ENCODE results near the gene BMPER. TPM values are rescaled to one million over a fixed set of nuclear protein-coding genes. Genes with fewer than 3 reads are reported as not detected.

BMPER gene
- polyA plus RNA-seq, 3 donors from 2014 or later, result not detected

DNA sequence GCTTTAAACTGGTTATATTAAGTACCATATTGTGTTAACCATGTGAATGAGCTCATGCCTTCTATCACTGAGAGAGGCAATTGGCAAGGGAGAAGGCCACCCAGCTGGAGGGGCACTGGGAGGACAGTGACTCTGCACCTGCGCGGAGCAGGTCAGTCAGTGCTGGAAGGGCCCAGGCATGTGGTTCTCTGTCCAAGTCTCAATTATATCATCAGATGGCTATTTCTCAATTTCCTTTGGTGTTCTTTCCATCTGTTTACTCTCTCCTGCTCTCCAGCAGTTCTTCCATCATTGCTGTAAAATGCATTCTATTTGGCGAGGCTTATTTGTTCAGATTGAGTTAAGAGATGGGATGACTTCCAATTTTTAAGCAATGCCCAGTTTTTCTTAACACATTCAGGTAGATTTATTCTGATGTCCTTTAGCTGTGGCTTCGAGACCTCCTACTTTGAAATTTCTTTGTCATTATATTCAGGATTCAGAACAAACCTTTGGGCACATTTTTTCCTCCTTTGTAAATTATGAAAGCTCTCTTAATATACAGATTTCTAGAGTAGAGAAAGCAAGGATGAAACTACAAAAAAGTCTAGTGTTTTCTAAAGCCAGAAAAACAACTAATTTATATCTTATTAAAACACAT, 159.3 kb downstream of the BMPER start:
- no peaks in the 10 kb centered on the region for H3K9me3 Mint-ChIP-seq
- DNase-seq, result no peak
- H3K36me3 Mint-ChIP-seq, result no peaks in the 10 kb centered on the region
- H3K27ac Mint-ChIP-seq, result no peak overlapping the region
- no peak overlapping the region for H3K4me3 Mint-ChIP-seq
- H3K4me1 Mint-ChIP-seq, result no peaks in the 10 kb centered on the region
- peaks cover 0 to 2% (median 1%) of the 10 kb centered on the region in 3 donors for H3K27me3 Mint-ChIP-seq (ENCODE audit: low read depth in 3 of 3)

DNA sequence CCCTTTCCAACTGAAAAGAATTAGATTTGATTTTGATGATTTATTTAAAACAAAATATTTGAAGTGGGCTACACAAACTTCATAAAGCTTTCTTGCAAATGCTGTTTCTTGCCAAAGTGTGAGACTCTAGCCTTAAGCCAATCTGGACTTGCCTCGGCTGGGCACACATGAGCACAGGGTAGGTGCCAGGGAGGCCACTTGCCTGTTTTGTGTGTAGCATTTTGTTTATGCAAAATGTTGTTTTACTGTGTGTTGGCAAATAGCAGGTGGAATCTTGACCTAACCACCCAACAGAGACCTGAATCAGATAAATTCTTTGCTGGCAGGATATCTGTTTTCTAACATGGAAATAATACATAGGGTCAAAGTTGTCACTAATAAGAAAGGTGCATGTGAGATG, 161.1 kb downstream of the BMPER start:
- Mint-ChIP-seq H3K36me3 (no peaks in the 10 kb centered on the region), H3K27me3 (ENCODE audit: low read depth in 3 of 3) (peaks cover 0 to 2% (median 1%) of the 10 kb centered on the region in 3 donors)

DNA sequence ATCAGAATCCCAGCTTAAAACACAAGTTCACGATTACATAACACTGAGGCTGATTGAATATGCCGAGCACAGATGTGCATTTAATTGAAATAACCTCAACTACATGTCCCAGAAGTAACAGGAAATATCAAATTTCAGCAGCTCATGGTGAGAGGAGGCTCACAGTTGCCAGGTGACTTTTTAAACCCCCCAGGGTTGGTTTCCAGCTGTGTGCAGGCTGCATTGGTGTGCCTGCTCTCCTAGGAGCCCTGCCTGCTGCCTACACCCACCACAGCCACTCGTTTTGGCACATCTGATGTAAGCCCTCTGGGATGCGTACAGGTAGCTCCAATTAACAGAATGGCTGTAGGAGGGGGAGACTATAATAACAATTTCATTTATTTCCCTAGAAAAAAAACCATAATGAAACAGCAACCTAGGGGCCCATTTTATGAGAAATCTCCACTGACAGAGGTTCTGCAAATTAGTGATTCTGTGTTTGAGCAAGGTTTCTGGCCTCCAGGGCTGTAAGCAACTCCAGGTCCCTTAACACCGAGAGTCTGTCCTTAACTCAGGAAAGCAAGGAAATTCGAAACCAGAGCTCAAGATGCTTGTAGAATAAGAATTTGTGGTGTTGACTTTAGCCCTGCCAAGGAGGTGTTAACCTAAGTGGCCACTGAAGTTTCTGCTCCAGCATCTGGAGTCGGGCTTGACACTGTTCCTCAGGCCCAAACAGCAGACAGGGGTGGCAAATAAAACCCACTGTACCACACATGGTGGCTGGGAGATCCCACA, 161.9 kb downstream of the BMPER start:
- Mint-ChIP-seq H3K36me3 (no peaks in the 10 kb centered on the region), H3K27me3 (ENCODE audit: low read depth in 3 of 3) (peaks cover 0 to 2% (median 1%) of the 10 kb centered on the region in 3 donors), H3K27ac (no peak overlapping the region)

More for the DNA sequence above, 161.1 kb downstream of the BMPER start:
- H3K4me1 Mint-ChIP-seq, result no peaks in the 10 kb centered on the region
- no peaks in the 10 kb centered on the region for H3K9me3 Mint-ChIP-seq
- no peak overlapping the region for H3K27ac Mint-ChIP-seq
- no peak for DNase-seq
- no peak overlapping the region for H3K4me3 Mint-ChIP-seq

DNA sequence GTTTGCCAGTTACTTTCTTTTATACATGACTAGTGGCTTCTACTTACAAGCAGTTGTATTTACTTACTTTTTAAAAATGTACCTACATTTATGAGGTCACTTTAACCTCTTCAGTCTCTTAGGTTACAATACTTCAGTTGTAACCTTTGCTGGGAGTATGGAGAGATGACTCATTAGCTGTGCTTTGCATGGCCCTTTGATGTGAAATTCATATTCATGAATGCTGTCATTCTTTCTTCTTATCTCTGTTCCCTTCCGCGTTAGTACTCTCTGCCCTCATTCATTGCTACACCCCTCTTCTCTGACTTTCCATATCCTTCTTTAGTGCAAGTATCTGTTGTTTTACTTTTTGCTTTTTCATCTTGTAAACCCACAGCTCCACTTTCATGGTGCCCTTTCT, 164.3 kb downstream of the BMPER start:
- Mint-ChIP-seq H3K27me3 (ENCODE audit: low read depth in 3 of 3) (peaks cover 0 to 7% (median 1%) of the 10 kb centered on the region in 3 donors), H3K4me1 (no peaks in the 10 kb centered on the region), H3K9me3 (peaks cover 0 to 3% (median 0%) of the 10 kb centered on the region in 6 donors), H3K36me3 (no peaks in the 10 kb centered on the region), H3K4me3 (no peak overlapping the region), H3K27ac (no peak overlapping the region)
- DNase-seq, result no peak

More for the DNA sequence above, 161.9 kb downstream of the BMPER start:
- DNase-seq, result no peak
- Mint-ChIP-seq H3K4me1 (no peaks in the 10 kb centered on the region), H3K4me3 (no peak overlapping the region), H3K9me3 (no peaks in the 10 kb centered on the region)

DNA sequence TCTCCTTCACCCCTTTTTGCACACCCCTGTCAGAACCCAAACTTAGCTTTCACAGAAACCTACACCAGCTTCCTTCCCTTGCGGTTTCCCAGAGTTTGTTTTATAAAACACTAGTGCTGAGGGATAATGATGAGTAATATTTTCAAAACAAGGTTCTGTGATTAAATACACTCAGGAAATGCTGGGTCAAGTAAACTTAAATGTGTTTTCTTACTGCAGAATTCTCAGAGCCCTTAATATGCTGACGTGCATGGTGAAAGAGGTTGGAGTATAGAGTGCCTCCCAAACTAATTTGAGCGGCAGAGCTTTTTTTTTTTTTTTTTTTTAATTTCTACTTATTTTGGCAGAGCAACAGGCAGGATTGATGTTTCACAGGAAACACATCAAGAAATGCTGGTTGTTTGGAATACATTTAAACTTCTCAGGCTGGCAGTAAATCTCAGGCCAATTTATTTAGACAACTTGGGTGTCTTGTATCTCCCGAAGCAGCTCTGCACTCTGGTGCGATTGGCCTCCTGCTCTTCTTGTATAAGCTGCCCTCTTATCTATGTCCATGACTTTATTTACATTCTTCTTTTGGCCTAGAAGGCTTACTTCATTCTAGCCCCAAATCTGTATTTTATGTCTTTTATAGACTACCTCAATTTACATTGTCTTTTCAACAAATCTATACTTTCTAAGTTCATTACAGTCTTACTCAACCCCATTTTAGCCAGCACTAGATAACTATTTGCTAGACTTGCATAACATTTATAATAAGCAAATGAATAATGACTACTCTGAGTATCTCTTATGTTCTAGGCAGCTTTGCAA, 165.4 kb downstream of the BMPER start:
- no peak overlapping the region for H3K4me3 Mint-ChIP-seq
- H3K9me3 Mint-ChIP-seq, result peaks cover 0 to 3% (median 0%) of the 10 kb centered on the region in 6 donors
- H3K4me1 Mint-ChIP-seq, result no peaks in the 10 kb centered on the region
- no peak overlapping the region for H3K27ac Mint-ChIP-seq
- peaks cover 0 to 5% (median 1%) of the 10 kb centered on the region in 3 donors for H3K27me3 Mint-ChIP-seq (ENCODE audit: low read depth in 3 of 3)
- H3K36me3 Mint-ChIP-seq, result no peaks in the 10 kb centered on the region
- DNase-seq, result no peak

DNA sequence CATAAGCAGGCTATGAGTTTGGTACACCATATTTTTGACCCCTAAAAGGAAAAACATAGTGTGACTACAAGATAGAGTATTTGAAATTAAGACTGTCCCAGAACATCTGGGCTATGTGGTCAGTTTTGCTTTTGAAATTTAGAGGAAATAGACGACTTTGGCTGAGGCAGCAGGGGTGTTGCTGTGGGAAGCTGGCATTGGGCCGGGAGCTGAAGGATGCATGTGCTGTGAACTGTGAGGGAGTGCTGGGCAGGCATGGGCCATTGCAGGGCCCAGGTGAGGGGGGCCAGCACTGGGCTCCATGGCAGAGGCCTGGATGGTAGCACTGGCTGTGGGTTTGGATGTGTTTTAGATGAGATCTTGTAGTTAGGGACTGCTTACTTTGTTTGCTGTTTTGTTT, 168.3 kb downstream of the BMPER start:
- Mint-ChIP-seq H3K4me1 (no peaks in the 10 kb centered on the region), H3K36me3 (no peaks in the 10 kb centered on the region), H3K4me3 (no peak overlapping the region), H3K27ac (no peak overlapping the region), H3K9me3 (peaks cover 0 to 3% (median 0%) of the 10 kb centered on the region in 6 donors), H3K27me3 (ENCODE audit: low read depth in 3 of 3) (peaks cover 0 to 5% (median 0%) of the 10 kb centered on the region in 3 donors)
- DNase-seq, result no peak

DNA sequence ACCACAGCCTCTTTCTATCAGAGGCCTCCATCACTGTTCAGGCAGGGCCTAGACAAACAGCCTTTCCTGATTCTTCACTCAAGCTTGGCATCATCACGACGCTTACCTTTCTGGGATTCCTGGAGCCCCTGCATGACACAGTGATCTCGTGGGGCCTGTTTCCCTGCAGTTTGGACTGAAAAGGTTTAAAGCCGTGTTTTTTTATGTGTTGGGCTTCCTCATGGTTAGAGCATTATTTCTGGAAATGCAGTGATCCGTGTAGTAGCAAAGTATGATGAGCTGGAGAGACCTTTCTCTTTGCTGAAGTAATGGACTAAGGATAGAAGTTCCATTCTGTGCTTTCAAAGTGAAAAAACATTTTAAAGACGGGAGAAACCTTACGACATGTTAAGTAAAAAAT, 169.1 kb downstream of the BMPER start:
- H3K27me3 Mint-ChIP-seq (ENCODE audit: low read depth in 3 of 3), result peaks cover 0 to 5% (median 0%) of the 10 kb centered on the region in 3 donors
- no peak overlapping the region for H3K27ac Mint-ChIP-seq
- DNase-seq, result no peak
- H3K4me1 Mint-ChIP-seq, result no peaks in the 10 kb centered on the region
- H3K9me3 Mint-ChIP-seq, result peaks cover 0 to 3% (median 0%) of the 10 kb centered on the region in 6 donors
- no peaks in the 10 kb centered on the region for H3K36me3 Mint-ChIP-seq
- H3K4me3 Mint-ChIP-seq, result no peak overlapping the region

DNA sequence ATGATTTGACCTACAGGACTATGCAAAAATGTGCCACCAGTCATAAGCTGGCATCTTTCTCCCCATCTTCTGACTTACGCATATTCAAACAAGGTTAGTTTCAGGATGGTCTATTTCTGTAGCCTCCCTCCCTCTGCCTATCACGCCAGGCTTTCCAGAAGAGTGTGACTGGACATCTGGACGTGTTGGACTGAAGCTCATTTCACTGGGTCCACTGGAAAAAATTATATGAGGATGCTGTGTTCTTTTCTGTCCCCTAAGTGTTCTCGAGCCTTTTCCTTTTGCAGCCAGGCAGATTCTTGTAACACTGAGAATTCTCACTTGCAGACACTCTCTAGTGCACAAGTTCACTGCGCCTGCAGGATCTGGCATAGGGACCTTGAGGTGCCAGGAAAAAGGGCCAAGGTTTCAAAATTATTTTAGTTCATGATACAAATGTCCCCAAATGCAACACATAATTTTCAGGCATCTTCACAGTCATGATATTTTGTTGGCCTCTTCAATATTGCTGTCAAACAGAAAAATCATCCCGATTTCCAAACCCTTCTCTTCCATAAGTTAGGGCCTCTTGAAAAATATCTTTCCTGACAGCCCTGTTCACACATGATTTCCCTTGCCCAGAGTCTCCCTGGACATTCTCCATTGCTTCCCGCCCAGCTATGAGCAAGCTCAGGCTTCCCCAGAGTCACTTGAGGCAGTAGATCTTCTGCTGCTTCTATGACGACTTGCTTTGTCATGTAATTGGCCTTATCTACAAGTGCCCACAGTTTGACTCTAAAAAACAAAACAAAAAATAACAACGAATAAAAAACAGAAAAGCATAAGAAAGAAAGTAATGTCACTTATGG, 170.4 kb downstream of the BMPER start:
- no peak overlapping the region for H3K27ac Mint-ChIP-seq
- peaks cover 0 to 5% (median 0%) of the 10 kb centered on the region in 3 donors for H3K27me3 Mint-ChIP-seq (ENCODE audit: low read depth in 3 of 3)
- no peak for DNase-seq
- H3K4me3 Mint-ChIP-seq, result no peak overlapping the region
- H3K4me1 Mint-ChIP-seq, result no peaks in the 10 kb centered on the region
- peaks cover 0 to 3% (median 0%) of the 10 kb centered on the region in 6 donors for H3K9me3 Mint-ChIP-seq
- no peaks in the 10 kb centered on the region for H3K36me3 Mint-ChIP-seq

DNA sequence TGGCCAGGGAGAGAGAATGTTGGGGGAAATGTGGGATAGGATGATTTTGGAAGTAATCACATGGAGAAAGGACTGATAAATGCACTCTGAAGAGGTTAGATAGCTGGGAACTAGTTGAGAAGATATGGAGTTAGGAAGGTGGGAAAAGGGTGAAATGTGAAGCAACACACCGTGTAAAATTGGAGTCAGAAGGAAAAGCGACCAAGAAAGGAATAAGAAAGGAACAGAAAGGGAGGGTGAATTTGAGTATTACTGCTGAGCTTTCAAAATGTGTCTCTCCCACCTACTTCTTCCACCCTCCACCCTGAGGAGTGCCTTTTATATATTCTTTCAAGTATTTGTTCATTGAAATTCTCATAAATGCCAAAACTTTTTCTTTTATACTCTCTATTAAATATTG, 171.8 kb downstream of the BMPER start:
- peaks cover 0 to 5% (median 0%) of the 10 kb centered on the region in 3 donors for H3K27me3 Mint-ChIP-seq (ENCODE audit: low read depth in 3 of 3)
- H3K36me3 Mint-ChIP-seq, result no peaks in the 10 kb centered on the region
- no peak overlapping the region for H3K4me3 Mint-ChIP-seq
- no peaks in the 10 kb centered on the region for H3K4me1 Mint-ChIP-seq
- H3K9me3 Mint-ChIP-seq, result peaks cover 0 to 4% (median 0%) of the 10 kb centered on the region in 6 donors
- no peak overlapping the region for H3K27ac Mint-ChIP-seq
- no peak for DNase-seq

DNA sequence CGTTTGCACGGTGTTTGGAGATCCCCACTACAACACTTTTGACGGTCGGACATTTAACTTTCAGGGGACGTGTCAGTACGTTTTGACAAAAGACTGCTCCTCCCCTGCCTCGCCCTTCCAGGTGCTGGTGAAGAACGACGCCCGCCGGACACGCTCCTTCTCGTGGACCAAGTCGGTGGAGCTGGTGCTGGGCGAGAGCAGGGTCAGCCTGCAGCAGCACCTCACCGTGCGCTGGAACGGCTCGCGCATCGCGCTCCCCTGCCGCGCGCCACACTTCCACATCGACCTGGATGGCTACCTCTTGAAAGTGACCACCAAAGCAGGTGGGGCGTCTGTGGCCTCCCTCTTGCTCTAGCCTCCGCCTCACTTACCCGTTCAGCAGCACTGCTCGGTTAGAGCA, 173.5 kb downstream of the BMPER start:
- Mint-ChIP-seq H3K9me3 (peaks cover 0 to 3% (median 0%) of the 10 kb centered on the region in 6 donors), H3K27me3 (ENCODE audit: low read depth in 3 of 3) (peaks cover 0 to 2% (median 0%) of the 10 kb centered on the region in 3 donors), H3K4me3 (no peak overlapping the region), H3K36me3 (no peaks in the 10 kb centered on the region), H3K4me1 (no peaks in the 10 kb centered on the region), H3K27ac (no peak overlapping the region)
- no peak for DNase-seq

DNA sequence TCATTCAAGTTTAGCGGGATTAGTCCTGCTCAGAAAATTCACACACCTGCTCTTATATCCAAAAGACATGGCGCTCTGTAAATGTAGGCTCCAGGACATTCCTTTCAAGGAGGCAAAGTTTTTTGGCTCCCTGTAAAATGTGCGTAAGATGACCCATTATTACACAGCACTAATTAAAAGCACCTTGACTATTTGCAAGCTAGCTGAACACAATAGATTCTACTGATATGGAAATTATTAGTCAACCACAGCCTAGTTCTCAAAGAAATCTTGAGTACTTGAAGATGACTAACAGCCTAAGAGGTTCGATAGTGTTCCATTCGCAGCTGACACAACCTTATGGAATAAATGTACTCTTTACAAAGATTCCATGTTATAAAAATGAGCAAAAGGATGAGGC, 175.2 kb downstream of the BMPER start:
- Mint-ChIP-seq H3K4me1 (no peaks in the 10 kb centered on the region), H3K9me3 (peaks cover 0 to 3% (median 0%) of the 10 kb centered on the region in 6 donors), H3K27me3 (ENCODE audit: low read depth in 3 of 3) (no peaks in the 10 kb centered on the region), H3K4me3 (no peak overlapping the region), H3K36me3 (no peaks in the 10 kb centered on the region), H3K27ac (no peak overlapping the region)
- no peak for DNase-seq

DNA sequence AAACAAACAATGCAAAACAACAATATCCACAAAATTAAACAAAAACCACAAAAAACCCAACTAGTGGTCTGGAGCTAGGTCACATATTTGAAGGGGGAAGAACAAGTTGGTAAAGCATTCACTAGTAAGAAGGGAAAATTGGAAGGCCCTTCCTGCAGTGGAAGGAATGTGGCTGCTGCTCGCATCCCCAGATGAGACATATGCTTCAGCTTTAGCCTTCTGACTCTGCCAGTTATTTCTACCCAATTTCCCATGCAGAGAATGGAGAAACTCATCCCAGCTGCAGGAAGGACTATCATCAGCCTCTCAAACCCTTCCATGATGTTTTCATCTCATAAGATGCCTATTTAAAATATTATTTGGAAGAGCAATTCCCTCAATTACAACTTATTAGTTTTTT, 176.6 kb downstream of the BMPER start:
- Mint-ChIP-seq H3K4me3 (no peak overlapping the region), H3K4me1 (no peaks in the 10 kb centered on the region), H3K36me3 (no peaks in the 10 kb centered on the region), H3K27ac (no peak overlapping the region), H3K9me3 (peaks cover 0 to 2% (median 0%) of the 10 kb centered on the region in 6 donors), H3K27me3 (ENCODE audit: low read depth in 3 of 3) (no peaks in the 10 kb centered on the region)
- DNase-seq, result no peak

DNA sequence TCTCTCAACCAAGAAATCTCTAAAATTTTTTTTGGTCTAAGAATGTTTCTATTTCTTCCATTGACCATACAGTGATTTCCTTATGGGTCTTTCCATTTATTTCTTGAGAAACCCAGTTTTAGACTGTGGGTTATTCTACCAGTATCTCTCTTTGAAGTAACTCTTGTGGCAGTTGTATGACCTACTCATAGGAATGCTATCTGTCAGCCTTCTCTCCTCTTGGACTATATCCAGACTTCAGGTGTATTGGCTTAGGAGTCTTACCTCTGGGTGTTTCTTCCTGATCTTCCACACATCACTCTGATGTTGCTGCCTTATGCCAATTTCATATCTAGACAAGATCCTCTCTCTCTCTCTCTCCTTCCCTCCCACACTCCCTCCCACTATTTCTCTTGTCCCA, 178.1 kb downstream of the BMPER start:
- Mint-ChIP-seq H3K36me3 (no peaks in the 10 kb centered on the region), H3K27ac (no peak overlapping the region), H3K27me3 (ENCODE audit: low read depth in 3 of 3) (no peaks in the 10 kb centered on the region), H3K4me3 (no peak overlapping the region), H3K9me3 (peaks cover 0 to 2% (median 0%) of the 10 kb centered on the region in 6 donors), H3K4me1 (no peaks in the 10 kb centered on the region)
- DNase-seq, result no peak

All from immature natural killer cell (primary cell).